Endothelial cell of umbilical vein (primary cell): ENCODE data around the gene CNPY1.
A peak's percentile ranks its signal among the peaks of the same experiment; 100 is the strongest.

Experiments
- EZH2 ChIP-seq: IDR thresholded peaks from 2 replicates; pipeline ENCODE4 v1.6.1; 2012; ENCODE audit warnings: borderline replicate concordance, low read depth, mild to moderate bottlenecking, moderate library complexity, low read length, inconsistent platforms; ENCODE audit not compliant: severe bottlenecking
- FOS ChIP-seq: IDR thresholded peaks from 2 replicates; pipeline ENCODE4 v1.6.1; 2011; ENCODE audit warnings: mild to moderate bottlenecking, low read length, moderate library complexity, borderline replicate concordance; ENCODE audit not compliant: insufficient read depth
- JUN ChIP-seq: IDR thresholded peaks from 2 replicates; pipeline ENCODE4 v1.6.1; 2011; ENCODE audit warnings: borderline replicate concordance, low read depth; ENCODE audit not compliant: insufficient read length, insufficient read depth
- MYC ChIP-seq: IDR thresholded peaks from one replicate; pipeline ENCODE4 v1.6.1; 2011; ENCODE audit warnings: mild to moderate bottlenecking, low read depth, low read length
- POLR2A ChIP-seq: IDR thresholded peaks from 2 replicates; pipeline ENCODE4 v1.6.1; 2012; ENCODE audit warnings: low read depth, mild to moderate bottlenecking, control low read depth, low read length
- POLR2AphosphoS5 ChIP-seq: IDR thresholded peaks from 2 replicates; pipeline ENCODE4 v1.6.1; 2012; ENCODE audit warnings: low read depth, mild to moderate bottlenecking, control low read depth, low read length, moderate library complexity; ENCODE audit not compliant: insufficient read depth
- TF ChIP-seq, protein P1 (sequence below), 2 donors: IDR thresholded peaks; 1 replicate in 1 of 2; 2 replicates in 1 of 2; pipeline ENCODE4 v1.5.1; 2011; ENCODE audit warnings: low read length in 2 of 2, mild to moderate bottlenecking in 2 of 2, moderate library complexity in 2 of 2, control low read depth in 1 of 2, inconsistent platforms in 1 of 2, low read depth in 1 of 2; ENCODE audit not compliant: insufficient read depth in 1 of 2; ENCODE audit errors: extremely low read depth in 1 of 2

DNA sequence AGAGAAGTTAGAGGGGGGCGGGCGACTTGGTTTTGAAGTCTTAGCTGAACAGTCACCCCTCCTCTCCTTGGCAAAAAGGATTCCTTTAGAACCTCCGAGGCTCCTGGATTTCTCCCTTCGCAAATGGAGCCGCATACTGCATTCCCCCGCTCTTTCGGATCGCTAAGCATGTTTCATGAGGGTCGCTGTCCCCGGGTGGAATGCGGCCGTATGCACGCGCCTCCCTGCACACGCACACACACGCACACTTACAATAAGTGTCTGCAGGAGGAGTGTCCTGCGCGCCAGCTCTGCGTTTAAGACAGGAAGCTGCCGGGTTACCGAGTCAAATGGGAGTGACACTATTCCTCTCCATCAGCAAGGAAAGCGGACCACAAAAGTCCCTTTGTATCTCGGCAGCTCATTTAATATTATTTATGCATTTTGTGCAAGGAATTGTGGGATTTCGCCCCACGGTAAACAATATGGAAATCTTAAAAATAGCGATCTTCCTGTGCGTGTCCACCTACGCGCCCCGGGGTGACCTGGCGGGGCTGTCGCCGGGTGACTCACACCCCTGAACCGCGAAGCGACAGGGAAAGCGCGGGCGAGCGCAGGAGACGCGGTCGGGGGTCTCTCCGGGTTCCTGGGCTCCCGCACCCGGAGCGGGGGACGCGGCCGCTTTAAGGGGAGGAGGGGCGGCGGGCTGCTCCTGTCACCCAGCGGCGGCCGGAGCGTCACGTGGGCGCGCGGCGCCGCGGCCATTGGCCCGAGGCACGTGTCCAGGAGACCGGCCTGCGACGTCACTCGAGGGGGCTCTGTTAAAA lies 89.4 kb downstream of the CNPY1 start:
- no peak for TF ChIP-seq POLR2AphosphoS5
- TF ChIP-seq, protein P1, sequence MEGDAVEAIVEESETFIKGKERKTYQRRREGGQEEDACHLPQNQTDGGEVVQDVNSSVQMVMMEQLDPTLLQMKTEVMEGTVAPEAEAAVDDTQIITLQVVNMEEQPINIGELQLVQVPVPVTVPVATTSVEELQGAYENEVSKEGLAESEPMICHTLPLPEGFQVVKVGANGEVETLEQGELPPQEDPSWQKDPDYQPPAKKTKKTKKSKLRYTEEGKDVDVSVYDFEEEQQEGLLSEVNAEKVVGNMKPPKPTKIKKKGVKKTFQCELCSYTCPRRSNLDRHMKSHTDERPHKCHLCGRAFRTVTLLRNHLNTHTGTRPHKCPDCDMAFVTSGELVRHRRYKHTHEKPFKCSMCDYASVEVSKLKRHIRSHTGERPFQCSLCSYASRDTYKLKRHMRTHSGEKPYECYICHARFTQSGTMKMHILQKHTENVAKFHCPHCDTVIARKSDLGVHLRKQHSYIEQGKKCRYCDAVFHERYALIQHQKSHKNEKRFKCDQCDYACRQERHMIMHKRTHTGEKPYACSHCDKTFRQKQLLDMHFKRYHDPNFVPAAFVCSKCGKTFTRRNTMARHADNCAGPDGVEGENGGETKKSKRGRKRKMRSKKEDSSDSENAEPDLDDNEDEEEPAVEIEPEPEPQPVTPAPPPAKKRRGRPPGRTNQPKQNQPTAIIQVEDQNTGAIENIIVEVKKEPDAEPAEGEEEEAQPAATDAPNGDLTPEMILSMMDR (IDR thresholded peaks at IDR 0.05; ENCODE audit: extremely low read depth in 1 of 2, insufficient read depth in 1 of 2, low read depth in 1 of 2, low read length in 2 of 2), result no peak
- peak; percentile 90 for TF ChIP-seq EZH2
- no peak for TF ChIP-seq POLR2A
- no peak for TF ChIP-seq FOS
- no peak for TF ChIP-seq JUN
- TF ChIP-seq MYC, result no peak
